RKO (cell line): ENCODE results near the gene SPDYE6.
"Not testable (repeated sequence)": the region's sequence is repeated elsewhere in the genome, so short reads cannot be mapped to it uniquely, and the experiment has no call there.

Experiments used
- DNase-seq: peaks from one replicate; pipeline ENCODE4 v3.0.0-alpha.2; 2016; ENCODE audit warnings: low spot score

Gene SPDYE6

GRCh38 chr7:102356344-102356743, at the start of gene SPDYE6:
TSS of gene SPDYE6 (minus strand) at chr7:102356444. CDS start at chr7:102356023, 421 bp downstream.
- not testable (repeated sequence) for DNase-seq

GRCh38 chr7:102404862-102405188, 48.6 kb upstream of the SPDYE6 start:
- DNase-seq: not testable (repeated sequence)

GRCh38 chr7:102404005-102404861, 48.0 kb upstream of the SPDYE6 start:
- peak; percentile 87 for DNase-seq

DNA sequence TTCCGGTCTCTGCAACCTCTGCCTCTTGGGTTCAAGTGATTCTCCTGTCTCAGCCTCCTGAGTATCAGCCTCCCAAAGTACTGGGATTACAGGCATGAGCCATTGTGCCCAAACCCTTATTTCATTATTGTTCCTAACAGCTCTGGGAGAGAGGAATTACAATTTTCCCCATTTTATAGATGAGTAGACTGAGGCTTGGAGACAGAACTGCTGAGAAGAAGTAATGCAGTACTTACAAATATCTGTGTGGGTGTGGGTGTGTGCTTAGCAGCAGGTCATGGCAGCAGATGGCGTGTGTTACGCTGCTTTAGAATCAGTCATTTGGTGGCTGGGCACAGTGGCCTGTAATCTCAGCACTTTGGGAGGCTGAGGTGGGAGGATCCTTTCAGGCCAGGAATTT, 47.3 kb upstream of the SPDYE6 start:
- DNase-seq: no peak

DNA sequence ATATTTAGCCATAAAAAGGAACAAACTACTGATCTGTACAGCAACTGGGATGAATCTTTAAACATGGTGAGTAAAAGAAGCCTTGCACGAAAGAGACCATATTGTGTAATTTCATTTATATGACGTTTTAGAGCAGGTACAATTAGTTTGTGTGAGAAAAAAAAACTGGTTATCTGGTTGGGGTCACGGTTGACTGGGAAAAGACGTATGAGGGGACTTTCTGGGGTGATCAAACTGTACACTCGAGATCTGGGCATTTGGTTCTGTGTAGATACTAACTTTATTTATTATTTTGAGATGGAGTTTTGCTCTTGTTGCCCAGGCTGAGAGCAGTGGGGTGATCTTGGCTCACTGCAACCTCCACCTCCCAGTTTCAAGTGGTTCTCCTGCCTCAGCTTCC, 44.1 kb upstream of the SPDYE6 start:
- DNase-seq: no peak

- DNase-seq: no peak
Observed at GRCh38 chr7:102398543-102398942, 42.3 kb upstream of the SPDYE6 start.

DNA sequence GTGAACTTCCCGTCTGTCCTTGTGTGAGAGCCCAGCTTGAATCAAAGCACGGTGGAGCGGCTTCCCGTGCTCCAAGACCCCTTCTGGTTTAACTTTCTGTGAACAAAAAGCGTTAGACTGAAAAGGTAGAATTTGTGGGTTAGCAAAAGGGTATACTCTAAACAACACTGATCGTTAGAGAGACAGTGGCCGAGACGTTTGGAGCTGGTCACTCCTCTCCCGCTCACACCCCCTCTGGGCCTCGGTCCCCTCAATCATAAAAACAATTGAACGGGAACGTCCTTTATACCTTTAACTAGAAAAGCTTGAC, 40.4 kb upstream of the SPDYE6 start:
- DNase-seq: no peak

- DNase-seq: peak; percentile 98
Observed at GRCh38 chr7:102395873-102396709, 39.8 kb upstream of the SPDYE6 start, which contains the start of gene PRKRIP1. TSS of gene PRKRIP1 (plus strand) at chr7:102396363. CDS start at chr7:102396412, 49 bp downstream.

DNA sequence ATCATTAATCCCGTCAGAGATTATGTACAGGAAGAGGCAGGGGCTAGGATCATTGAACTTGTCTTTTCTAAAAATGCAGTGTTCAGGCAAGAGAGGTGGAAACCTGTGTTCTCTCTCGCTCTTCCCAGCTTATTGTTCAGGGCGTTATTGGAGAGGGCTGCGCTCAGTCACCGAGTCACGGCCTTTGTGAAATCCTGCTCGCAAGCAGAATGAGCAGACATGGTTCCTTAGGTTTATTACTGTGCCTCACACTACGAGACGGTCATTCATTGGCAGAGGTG, 39.3 kb upstream of the SPDYE6 start:
- peak; percentile 59 for DNase-seq

DNA sequence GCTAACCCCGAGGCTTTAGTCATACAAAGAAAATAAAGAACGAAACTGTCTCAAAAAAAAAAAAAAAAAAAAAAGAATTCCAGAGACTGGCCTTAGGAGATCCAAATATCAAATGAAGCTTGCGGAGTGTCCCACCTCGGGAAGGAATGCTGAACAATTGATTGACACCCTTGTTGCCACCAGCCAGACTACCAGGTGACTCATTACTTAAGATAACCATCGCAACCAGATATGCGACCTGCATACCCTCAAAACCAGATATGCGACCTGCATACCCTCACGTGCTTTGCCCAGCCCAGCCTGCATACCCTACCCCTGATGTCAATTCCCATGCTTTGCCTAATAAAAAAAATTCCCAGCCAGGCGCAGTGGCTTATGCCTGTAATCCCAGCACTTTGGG, 37.2 kb upstream of the SPDYE6 start:
- DNase-seq: no peak

DNA sequence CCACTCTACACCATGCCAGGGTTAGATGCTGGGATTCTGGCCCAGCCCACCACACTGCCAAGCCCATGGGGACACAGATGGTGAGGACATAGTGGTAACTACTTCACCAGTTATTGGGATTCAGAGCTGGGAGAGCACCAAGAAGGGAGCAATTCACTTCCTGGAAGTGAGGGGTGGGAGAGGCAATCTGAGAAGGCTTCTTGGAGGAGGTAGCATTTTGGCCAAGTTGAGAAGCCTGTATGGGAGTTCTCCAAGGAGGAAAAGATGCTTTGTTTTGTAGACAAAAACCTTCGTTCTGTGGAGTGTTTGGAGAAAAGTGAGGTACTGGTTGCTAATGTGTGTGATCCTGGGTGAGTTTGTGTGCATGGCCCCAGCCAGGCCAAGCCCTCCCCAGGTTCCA, 36.1 kb upstream of the SPDYE6 start:
- DNase-seq: no peak

GRCh38 chr7:102390697-102391484, 34.6 kb upstream of the SPDYE6 start:
- peak; percentile 85 for DNase-seq

DNA sequence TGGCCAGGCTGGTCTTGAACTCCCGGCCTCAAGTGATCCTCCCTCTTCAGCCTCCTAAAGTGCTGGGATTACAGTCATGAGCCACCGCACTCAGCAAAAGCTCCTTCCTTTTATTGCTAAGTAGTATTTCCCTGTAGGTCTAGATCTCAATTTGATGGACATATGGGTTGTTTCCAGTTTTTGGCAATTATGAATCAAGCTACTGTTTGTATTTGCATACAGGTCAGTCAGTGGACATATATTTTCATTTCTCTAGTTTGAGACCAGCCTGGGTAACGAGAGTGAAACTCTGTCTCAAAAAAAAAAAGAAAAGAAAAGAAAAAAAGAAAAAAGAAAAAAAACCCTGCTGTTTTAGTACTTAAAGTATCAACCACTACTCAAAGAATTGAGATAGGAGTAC, 33.6 kb upstream of the SPDYE6 start:
- no peak for DNase-seq

- DNase-seq: no peak
Observed at GRCh38 chr7:102387064-102387463, 30.8 kb upstream of the SPDYE6 start.

GRCh38 chr7:102381696-102382425, 25.6 kb upstream of the SPDYE6 start:
- not testable (repeated sequence) for DNase-seq

GRCh38 chr7:102380837-102381236, 24.6 kb upstream of the SPDYE6 start:
- not testable (repeated sequence) for DNase-seq

- no peak for DNase-seq
Observed at GRCh38 chr7:102376964-102377466, 20.8 kb upstream of the SPDYE6 start.

GRCh38 chr7:102372796-102373195, 16.6 kb upstream of the SPDYE6 start:
- DNase-seq: not testable (repeated sequence)

DNA sequence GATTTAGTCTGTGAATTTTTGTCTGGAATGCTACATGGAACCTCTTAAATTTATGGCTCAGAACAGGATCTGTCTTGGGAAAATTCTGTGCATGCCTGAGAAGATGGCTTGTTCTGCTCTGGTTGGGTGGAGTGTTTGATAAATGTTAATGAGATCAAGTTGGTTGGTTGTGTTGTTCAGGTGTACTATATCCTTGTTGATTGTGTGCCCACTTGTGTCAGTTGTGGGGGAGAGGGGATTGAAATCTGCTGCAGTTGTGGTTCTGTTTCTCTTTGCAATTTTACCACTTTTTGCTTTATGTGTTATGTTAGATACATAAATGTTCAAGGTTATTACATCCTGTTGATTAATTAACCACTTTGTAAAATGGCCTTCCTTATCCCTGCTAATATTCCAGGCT, 13.8 kb upstream of the SPDYE6 start:
- not testable (repeated sequence) for DNase-seq

DNA sequence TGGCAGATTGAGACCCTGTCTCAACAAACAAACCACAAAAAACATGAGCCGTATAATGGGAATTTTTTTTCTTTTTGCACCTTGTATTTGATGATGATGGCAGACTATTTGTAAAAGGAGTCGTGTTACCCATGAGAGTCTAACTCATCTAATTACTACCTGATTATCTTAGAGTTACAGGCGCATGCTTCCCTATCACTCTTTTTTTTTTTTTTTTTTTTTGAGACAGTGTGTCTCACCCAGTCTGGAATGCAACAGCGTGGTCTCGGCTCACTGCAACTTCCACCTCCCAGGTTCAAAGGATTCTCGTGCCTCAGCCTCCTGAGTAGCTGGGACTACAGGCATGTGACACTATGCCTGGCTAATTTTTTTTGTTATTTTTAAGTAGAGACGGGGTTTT, 9.1 kb upstream of the SPDYE6 start:
- DNase-seq: not testable (repeated sequence)

GRCh38 chr7:102364394-102364886, 8.2 kb upstream of the SPDYE6 start:
- not testable (repeated sequence) for DNase-seq
